Type B pancreatic cell (in vitro differentiated cells): ENCODE data around the gene STK32B. TPM values are rescaled to one million over a fixed set of nuclear protein-coding genes. Genes with fewer than 3 reads are reported as not detected.
"Not testable (repeated sequence)": the region's sequence is repeated elsewhere in the genome, so short reads cannot be mapped to it uniquely, and the experiment has no call there.

ENCODE experiments used
- DNase-seq: peaks from one replicate; pipeline ENCODE4 v3.0.0; 2021; ENCODE audit warnings: mixed read lengths; ENCODE audit not compliant: unreplicated experiment; ENCODE audit errors: extremely low spot score
- H3K27ac Mint-ChIP-seq: 2 replicates; pipeline ENCODE4 v1.8.0; 2021; ENCODE audit warnings: mild to moderate bottlenecking, mixed read lengths
- H3K27me3 Mint-ChIP-seq: 2 replicates; pipeline ENCODE4 v1.8.0; 2021; ENCODE audit warnings: mixed read lengths
- H3K36me3 Mint-ChIP-seq: 2 replicates; pipeline ENCODE4 v1.8.0; 2021; ENCODE audit warnings: mixed read lengths
- H3K4me1 Mint-ChIP-seq: one replicate; pipeline ENCODE4 v1.8.0; 2021; ENCODE audit warnings: mixed read lengths; ENCODE audit not compliant: unreplicated experiment
- H3K4me3 Mint-ChIP-seq: 2 replicates; pipeline ENCODE4 v1.8.0; 2021; ENCODE audit warnings: mild to moderate bottlenecking, mixed read lengths
- H3K9me3 Mint-ChIP-seq: 2 replicates; pipeline ENCODE4 v1.8.0; 2021; ENCODE audit warnings: mixed read lengths
- CTCF ChIP-seq: fragments of 200-600 bp; sonication (generic); conservative IDR thresholded peaks from 2 replicates; pipeline ENCODE4 v1.5.0; 2021; ENCODE audit warnings: antibody characterized with exemption, mild to moderate bottlenecking
- total RNA-seq: library from RNA; stranded (reverse); gene quantifications from 2 replicates; pipeline ENCODE4 v1.2.1, GENCODE V29; 2021; ENCODE audit warnings: low replicate concordance

STK32B gene
- total RNA-seq, 1 donor from 2014 or later: 3.0 TPM

- TF ChIP-seq CTCF: no peak
- Mint-ChIP-seq H3K4me3 (no peak overlapping the region), H3K27ac (no peak overlapping the region), H3K4me1 (peaks cover 4% of the 10 kb centered on the region), H3K27me3 (peaks cover 14% of the 10 kb centered on the region), H3K9me3 (no peaks in the 10 kb centered on the region), H3K36me3 (no peaks in the 10 kb centered on the region)
- no peak for DNase-seq
Observed at GRCh38 chr4:5168891-5169290, 117.6 kb downstream of the STK32B start.

GRCh38 chr4:5175836-5176235 is 124.6 kb downstream of the STK32B start:
- DNase-seq, H3K4me3 Mint-ChIP-seq, H3K36me3 Mint-ChIP-seq, H3K27ac Mint-ChIP-seq, H3K4me1 Mint-ChIP-seq, H3K9me3 Mint-ChIP-seq, H3K27me3 Mint-ChIP-seq: not testable (repeated sequence)

- peaks cover 6% of the 10 kb centered on the region for H3K27me3 Mint-ChIP-seq
- H3K4me3 Mint-ChIP-seq: no peak overlapping the region
- H3K9me3 Mint-ChIP-seq: no peaks in the 10 kb centered on the region
- H3K27ac Mint-ChIP-seq: no peak overlapping the region
- no peak for DNase-seq
- H3K4me1 Mint-ChIP-seq: no peaks in the 10 kb centered on the region
- TF ChIP-seq CTCF: no peak
- no peaks in the 10 kb centered on the region for H3K36me3 Mint-ChIP-seq
Observed at GRCh38 chr4:5184606-5185005, 133.3 kb downstream of the STK32B start.

GRCh38 chr4:5185551-5185950 is 134.3 kb downstream of the STK32B start:
- no peak overlapping the region for H3K4me3 Mint-ChIP-seq
- DNase-seq: no peak

GRCh38 chr4:5186271-5187064 is 135.2 kb downstream of the STK32B start:
- Mint-ChIP-seq H3K9me3 (no peaks in the 10 kb centered on the region), H3K27ac (no peak overlapping the region), H3K4me1 (no peaks in the 10 kb centered on the region), H3K27me3 (peaks cover 6% of the 10 kb centered on the region), H3K4me3 (no peak overlapping the region), H3K36me3 (no peaks in the 10 kb centered on the region)
- no peak for TF ChIP-seq CTCF
- DNase-seq: no peak

More at GRCh38 chr4:5185551-5185950, 134.3 kb downstream of the STK32B start:
- Mint-ChIP-seq H3K9me3 (no peaks in the 10 kb centered on the region), H3K36me3 (no peaks in the 10 kb centered on the region), H3K27me3 (peaks cover 6% of the 10 kb centered on the region), H3K4me1 (no peaks in the 10 kb centered on the region), H3K27ac (no peak overlapping the region)
- TF ChIP-seq CTCF: no peak

- peaks cover 3% of the 10 kb centered on the region for H3K27me3 Mint-ChIP-seq
- H3K36me3 Mint-ChIP-seq: no peaks in the 10 kb centered on the region
- DNase-seq: no peak
- no peaks in the 10 kb centered on the region for H3K4me1 Mint-ChIP-seq
- H3K27ac Mint-ChIP-seq: no peak overlapping the region
- no peaks in the 10 kb centered on the region for H3K9me3 Mint-ChIP-seq
- TF ChIP-seq CTCF: no peak
- H3K4me3 Mint-ChIP-seq: no peak overlapping the region
Observed at GRCh38 chr4:5188130-5188529, 136.8 kb downstream of the STK32B start.
